Activated CD8-positive, alpha-beta memory T cell treated with anti-CD3 and anti-CD28 coated beads, Interleukin-2, amount 10 ng/mL, durations not matched to agents 7 days and 5 days (primary cell): Measurements from ENCODE around the gene ADGRE2. TPM values are rescaled to one million over a fixed set of nuclear protein-coding genes. Genes with fewer than 3 reads are reported as not detected.
"Not testable (repeated sequence)": the region's sequence is repeated elsewhere in the genome, so short reads cannot be mapped to it uniquely, and the experiment has no call there.

ENCODE experiments used
- ATAC-seq: fragments of 150-1000 bp; cut with Tn5 transposase; one replicate; pipeline ENCODE4 v1.10.0; 2021; ENCODE audit warnings: moderate library complexity
- CTCF ChIA-PET: fragments of 350-600 bp; sonication (Branson Sonifier 250); formaldehyde crosslinking; loops from one replicate; lab custom pipeline; 2021; ENCODE audit warnings: antibody characterized with exemption; lab: Charles Lee
- DNase-seq: peaks from one replicate; pipeline ENCODE4 v3.0.0-alpha.2; 2020
- H3K27ac Mint-ChIP-seq: one replicate; pipeline ENCODE4 v1.8.0; 2021; ENCODE audit warnings: mild to moderate bottlenecking, mixed read lengths
- H3K27me3 Mint-ChIP-seq: one replicate; pipeline ENCODE4 v1.8.0; 2021; ENCODE audit warnings: mixed read lengths
- H3K36me3 Mint-ChIP-seq: one replicate; pipeline ENCODE4 v1.8.0; 2021; ENCODE audit warnings: mild to moderate bottlenecking, mixed read lengths
- H3K4me1 Mint-ChIP-seq: one replicate; pipeline ENCODE4 v1.8.0; 2021; ENCODE audit warnings: mixed read lengths
- H3K4me3 Mint-ChIP-seq: one replicate; pipeline ENCODE4 v1.8.0; 2021; ENCODE audit warnings: mild to moderate bottlenecking, moderate library complexity, mixed read lengths
- H3K9me3 Mint-ChIP-seq: one replicate; pipeline ENCODE4 v1.8.0; 2022; ENCODE audit warnings: low read depth, mixed read lengths
- total RNA-seq, 2 experiments: library from RNA; stranded (reverse); gene quantifications; one replicate each; pipeline ENCODE4 v1.2.3, GENCODE V29; 2021

Gene ADGRE2
- total RNA-seq, 2 experiments from 2014 or later: 0.49 to 0.50 TPM

DNA sequence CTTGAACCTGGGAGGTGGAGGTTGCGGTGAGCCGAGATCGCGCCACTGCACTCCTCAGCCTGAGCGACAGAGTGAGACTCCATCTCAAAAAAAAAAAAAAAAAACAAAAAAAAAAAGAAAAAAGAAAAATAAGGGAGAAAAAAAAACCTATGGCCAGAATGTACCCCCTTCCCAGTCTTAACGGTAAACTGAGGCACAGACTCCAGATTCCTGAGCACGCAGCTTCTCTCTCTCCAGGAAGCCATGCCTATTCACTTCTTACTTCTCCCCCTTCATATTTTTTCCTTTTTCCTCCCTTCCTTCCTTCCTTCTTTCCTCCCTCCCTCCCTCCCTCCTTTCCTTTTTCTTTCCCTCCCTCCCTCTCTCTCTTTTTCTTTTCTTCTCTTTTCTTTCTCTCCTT is 5.4 kb downstream of the ADGRE2 start:
- CTCF ChIA-PET: no interaction called here
- Mint-ChIP-seq H3K4me1 (peaks cover 5% of the 10 kb centered on the region), H3K27ac (no peak overlapping the region), H3K36me3 (peaks cover 2% of the 10 kb centered on the region), H3K4me3 (no peak overlapping the region), H3K9me3 (no peaks in the 10 kb centered on the region), H3K27me3 (peaks cover 25% of the 10 kb centered on the region)
- DNase-seq: no peak
- ATAC-seq: no peak

DNA sequence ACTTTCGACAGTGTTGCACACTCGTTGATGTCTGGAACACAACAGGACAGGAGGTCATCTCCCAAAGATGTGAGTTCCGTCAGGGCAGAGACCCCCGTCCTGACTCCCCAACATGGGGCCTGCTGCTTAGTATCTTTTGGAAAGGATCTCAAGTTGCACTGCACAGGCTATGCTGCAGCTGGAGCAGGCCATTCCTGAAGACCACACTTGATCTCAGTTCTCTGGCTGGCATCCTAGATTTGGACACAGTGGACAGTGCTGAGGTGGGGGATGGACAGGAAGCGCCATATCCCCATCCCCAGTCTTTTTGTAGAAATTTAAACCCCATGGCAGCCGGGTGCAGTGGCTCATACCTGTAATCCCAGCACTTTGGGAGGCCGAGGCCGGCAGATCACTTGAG is 5.9 kb downstream of the ADGRE2 start:
- no peaks in the 10 kb centered on the region for H3K9me3 Mint-ChIP-seq
- H3K27me3 Mint-ChIP-seq: peaks cover 19% of the 10 kb centered on the region
- CTCF ChIA-PET: no interaction called here
- no peak overlapping the region for H3K4me3 Mint-ChIP-seq
- peaks cover 3% of the 10 kb centered on the region for H3K4me1 Mint-ChIP-seq
- DNase-seq: peak; percentile 3
- no peaks in the 10 kb centered on the region for H3K36me3 Mint-ChIP-seq
- H3K27ac Mint-ChIP-seq: no peak overlapping the region
- ATAC-seq: no peak

DNA sequence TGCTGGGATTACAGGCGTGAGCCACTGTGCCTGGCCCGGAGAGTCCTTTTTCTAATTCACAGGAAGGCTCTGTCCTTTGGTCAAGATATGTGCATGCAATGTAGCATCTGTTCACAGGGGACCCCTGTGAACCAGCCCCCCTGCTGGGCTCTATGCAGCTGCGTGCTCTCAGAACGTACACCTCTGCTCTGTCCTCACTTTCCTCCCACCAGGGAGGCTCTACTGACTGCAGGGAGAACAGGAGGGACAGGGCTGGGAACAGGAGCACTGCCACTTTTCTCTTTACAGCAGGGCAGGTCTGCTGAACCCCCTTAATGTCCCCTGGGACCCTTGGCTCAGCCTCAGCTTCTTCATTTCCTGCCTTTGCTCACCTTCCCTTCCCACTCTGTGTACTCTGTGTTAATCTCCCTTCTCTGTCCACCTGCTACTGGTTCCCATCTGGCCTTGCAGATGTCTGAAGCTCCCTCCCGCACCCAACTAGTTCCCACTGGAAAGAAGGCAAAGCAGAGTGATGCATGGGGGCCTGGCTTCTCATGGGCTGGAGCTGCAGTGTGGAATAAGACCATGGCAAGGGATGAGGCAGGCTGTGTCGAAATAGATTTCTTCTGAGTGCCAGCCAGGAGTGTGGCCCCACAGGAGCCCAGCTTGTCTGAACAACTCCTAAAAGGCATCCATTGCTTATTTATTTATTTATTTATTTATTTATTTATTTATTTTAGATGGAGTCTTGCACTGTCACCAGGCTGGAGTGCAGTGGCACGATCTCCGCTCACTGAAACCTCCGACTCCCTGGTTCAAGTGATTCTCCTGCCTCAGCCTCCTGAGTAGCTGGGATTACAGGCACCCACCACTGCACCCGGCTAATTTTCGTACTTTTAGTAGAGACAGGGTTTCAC is 7.2 kb downstream of the ADGRE2 start:
- Mint-ChIP-seq H3K4me3 (no peak overlapping the region), H3K27me3 (peaks cover 9% of the 10 kb centered on the region), H3K27ac (no peak overlapping the region), H3K36me3 (no peaks in the 10 kb centered on the region), H3K4me1 (peaks cover 3% of the 10 kb centered on the region), H3K9me3 (no peaks in the 10 kb centered on the region)
- CTCF ChIA-PET: interaction anchor here (0.6 kb wide), 1 partner anchor 165 kb away, joined by 3 read pairs; no protein-coding TSS in a partner anchor
- ATAC-seq (no peak), DNase-seq (peak; percentile 37)

DNA sequence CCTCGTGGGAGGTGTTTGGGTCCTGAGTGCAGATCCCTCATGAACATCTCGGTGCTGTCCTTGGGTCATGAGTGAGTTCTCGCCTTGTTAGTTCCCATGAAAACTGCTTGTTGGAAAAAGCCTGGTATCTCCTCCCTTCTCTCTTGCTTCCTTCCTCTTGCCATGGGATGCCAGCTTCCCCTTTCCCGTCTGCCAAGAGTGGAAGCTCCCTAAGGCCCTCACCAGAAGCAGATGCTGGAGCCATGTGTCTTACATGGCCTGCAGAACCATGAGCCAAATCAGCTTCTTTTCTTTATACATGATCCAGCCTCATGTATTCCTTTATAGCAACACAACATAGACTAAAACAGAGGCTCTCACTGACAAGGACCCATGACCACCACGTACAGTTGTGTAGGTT is 8.2 kb downstream of the ADGRE2 start:
- Mint-ChIP-seq H3K9me3 (no peaks in the 10 kb centered on the region), H3K36me3 (no peaks in the 10 kb centered on the region), H3K4me3 (no peak overlapping the region), H3K4me1 (no peaks in the 10 kb centered on the region), H3K27me3 (no peaks in the 10 kb centered on the region), H3K27ac (no peak overlapping the region)
- no peak for ATAC-seq
- DNase-seq: peak; percentile 21
- CTCF ChIA-PET: no interaction called here

DNA sequence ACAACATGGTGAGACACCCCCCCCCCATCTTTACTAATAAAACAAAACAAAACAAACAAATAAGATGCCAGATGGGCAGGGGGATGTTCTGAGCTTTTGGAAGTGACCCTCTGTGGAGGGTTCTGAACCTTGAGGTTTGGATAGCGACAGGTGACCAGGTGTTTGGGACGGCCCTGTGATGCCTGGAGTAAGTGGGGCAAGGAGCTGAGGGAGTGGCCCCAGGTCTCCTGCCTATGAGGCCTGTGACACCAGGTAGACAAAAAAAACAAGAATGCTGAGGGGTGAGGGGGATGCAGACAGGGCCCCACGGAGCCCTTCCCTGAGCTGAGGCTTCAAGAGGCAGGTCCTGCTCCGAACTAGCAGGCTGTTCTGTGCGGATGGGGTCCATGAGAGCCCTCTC is 9.2 kb downstream of the ADGRE2 start:
- Mint-ChIP-seq H3K36me3 (no peaks in the 10 kb centered on the region), H3K27ac (no peak overlapping the region), H3K4me1 (no peaks in the 10 kb centered on the region), H3K27me3 (no peaks in the 10 kb centered on the region), H3K4me3 (no peak overlapping the region), H3K9me3 (no peaks in the 10 kb centered on the region)
- DNase-seq: peak; percentile 36
- no peak for ATAC-seq
- CTCF ChIA-PET: no interaction called here

DNA sequence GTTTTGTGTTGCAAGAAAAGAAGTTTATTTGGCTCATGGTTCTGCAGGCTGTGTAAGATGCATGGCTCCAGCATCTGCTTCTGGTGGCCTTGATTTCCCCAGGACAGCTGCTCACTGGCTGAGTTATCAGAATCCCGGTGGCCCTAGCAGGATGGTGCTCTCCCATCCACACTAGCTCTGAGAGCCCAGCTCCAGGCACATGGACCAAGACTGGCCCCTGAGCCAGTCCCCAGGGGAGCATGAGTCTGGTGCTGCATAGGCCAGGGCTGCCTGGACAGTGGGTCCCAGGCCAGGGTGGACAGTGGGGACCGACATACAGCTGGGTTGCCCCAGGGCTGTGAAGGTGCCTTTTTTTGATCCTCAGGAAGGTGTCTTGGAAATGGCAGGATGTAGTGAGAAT is 10.4 kb downstream of the ADGRE2 start:
- no peak overlapping the region for H3K4me3 Mint-ChIP-seq
- no peak for ATAC-seq
- H3K36me3 Mint-ChIP-seq: no peaks in the 10 kb centered on the region
- CTCF ChIA-PET: no interaction called here
- H3K27me3 Mint-ChIP-seq: no peaks in the 10 kb centered on the region
- no peak for DNase-seq
- H3K9me3 Mint-ChIP-seq: no peaks in the 10 kb centered on the region
- no peak overlapping the region for H3K27ac Mint-ChIP-seq
- H3K4me1 Mint-ChIP-seq: no peaks in the 10 kb centered on the region

DNA sequence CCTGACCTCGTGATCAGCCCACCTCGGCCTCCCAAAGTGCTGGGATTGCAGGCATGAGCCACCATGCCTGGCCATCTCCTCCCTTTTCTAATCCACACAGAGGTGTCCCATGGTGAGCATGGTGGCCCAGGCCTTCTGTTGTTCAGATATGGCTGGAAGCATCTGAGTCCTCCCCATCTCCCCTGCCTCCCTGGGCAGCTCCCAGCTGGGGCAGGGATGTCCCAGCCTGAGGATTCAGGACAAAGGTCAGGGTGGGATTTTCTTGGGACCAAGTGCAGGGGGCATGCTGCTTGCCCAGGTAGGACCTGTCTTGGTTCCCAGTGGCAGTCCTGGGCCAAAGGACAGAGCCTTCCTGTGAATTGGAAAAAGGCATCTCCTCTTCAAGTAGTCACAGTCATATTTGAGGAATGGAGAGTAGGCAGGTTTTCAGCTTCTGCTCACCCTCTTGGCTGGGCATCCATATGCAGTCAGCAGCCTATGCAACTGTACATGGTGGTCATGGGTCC is 10.8 kb downstream of the ADGRE2 start:
- DNase-seq: no peak

DNA sequence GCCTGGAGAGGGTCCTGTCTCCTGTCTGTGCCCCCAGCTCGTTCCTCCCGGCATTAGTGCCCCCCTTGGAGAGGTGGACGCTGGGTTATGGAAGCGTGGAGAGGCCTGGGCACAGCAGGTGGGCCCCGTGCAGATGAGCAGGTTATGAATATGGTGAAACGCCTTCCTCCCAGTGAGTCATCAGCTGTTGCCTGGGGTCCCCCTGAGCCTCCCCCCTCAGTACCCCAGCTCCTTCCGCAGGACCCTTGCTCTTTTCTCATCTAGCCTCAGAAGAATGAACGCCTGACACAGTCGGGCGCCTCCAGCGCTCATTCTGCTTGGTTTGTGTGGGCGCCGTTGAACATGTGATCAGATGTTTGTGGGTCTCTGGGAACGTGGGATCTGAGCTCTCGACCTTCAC is 12.5 kb downstream of the ADGRE2 start:
- H3K9me3 Mint-ChIP-seq, H3K4me3 Mint-ChIP-seq, H3K27me3 Mint-ChIP-seq, ATAC-seq, H3K27ac Mint-ChIP-seq, DNase-seq, CTCF ChIA-PET, H3K4me1 Mint-ChIP-seq, H3K36me3 Mint-ChIP-seq: not testable (repeated sequence)

More for the DNA sequence above, 10.8 kb downstream of the ADGRE2 start:
- no peak for ATAC-seq
- H3K9me3 Mint-ChIP-seq: no peaks in the 10 kb centered on the region
- no peak overlapping the region for H3K27ac Mint-ChIP-seq
- H3K36me3 Mint-ChIP-seq: no peaks in the 10 kb centered on the region
- H3K4me1 Mint-ChIP-seq: no peaks in the 10 kb centered on the region
- no peaks in the 10 kb centered on the region for H3K27me3 Mint-ChIP-seq
- CTCF ChIA-PET: no interaction called here
- no peak overlapping the region for H3K4me3 Mint-ChIP-seq

DNA sequence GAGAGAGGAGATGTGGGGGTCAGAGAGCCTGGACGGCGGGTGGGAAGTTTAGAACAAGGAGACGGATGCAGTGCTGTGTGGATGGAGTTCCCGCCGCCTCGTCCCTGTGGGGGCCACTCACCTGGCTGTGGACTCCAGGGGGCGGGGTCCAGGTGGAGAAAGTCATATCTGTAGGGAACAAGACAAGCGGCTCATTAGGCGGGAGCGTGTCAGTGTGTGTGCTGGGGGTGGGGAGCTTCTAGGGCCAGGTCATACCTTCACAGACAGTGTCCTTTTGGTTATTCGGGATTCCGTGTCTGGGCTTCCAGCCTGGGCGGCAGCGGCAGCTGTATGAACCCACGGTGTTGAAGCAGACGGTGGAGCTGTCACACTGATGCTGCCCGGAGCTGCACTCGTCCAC is 13.0 kb downstream of the ADGRE2 start:
- H3K4me3 Mint-ChIP-seq, H3K27me3 Mint-ChIP-seq, H3K27ac Mint-ChIP-seq, H3K36me3 Mint-ChIP-seq, DNase-seq, H3K4me1 Mint-ChIP-seq, H3K9me3 Mint-ChIP-seq, CTCF ChIA-PET: not testable (repeated sequence)
- ATAC-seq: peak; percentile 45

DNA sequence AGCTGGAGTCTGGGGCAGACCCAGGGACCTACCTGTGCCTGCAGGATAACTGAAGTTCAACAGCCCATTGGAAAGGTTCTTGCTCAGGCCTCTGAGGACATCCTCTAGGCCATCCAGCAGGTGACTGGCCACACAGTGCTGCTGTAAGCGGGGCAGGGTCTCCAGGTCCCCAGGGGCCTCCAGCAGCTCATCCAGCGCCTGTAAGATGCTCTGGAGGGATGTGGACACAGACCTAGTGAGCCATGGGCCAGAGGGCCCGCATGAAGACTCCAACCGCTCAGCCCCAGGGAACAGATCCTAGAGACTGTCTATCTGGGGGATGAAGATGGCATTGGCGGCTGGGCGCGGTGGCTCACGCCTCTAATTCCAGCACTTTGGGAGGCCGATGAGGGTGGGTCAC is 14.0 kb downstream of the ADGRE2 start:
- H3K36me3 Mint-ChIP-seq: no peaks in the 10 kb centered on the region
- DNase-seq (no peak), ATAC-seq (no peak)
- no peaks in the 10 kb centered on the region for H3K27me3 Mint-ChIP-seq
- no peak overlapping the region for H3K27ac Mint-ChIP-seq
- peaks cover 2% of the 10 kb centered on the region for H3K9me3 Mint-ChIP-seq
- H3K4me1 Mint-ChIP-seq: no peaks in the 10 kb centered on the region
- CTCF ChIA-PET: no interaction called here
- no peak overlapping the region for H3K4me3 Mint-ChIP-seq

DNA sequence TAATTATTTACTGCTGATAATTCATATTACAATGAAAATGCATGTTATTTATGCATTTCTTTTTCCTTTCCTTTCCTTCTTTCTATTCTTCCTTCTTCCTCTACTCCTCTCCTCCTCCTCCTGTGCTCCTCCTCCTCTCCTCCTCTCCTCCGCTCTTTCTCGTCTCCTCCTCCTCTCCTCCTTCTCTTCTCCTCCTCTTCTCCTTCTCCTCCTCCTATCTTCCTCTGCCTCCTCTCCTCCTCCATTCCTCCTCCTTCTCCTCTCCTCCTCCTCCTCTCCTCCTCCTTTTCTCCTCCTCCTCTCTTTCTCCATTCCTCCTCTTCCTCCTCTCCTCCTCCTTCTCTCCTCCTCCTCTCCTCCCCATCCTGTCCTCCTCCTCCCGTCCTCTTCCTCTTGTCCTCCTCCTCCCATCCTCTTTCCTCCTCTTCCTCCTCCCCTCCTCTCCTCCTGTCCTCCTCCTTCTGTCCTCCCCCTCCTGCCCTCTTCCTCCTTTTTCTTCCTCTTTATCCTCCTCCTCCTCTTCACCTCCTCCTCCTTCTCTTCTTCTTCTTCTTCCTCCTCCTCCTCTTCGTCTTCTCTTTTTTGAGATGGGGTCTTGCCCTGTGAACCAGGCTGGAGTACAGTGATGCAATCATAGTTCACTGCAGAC is 14.7 kb downstream of the ADGRE2 start:
- no peak overlapping the region for H3K27ac Mint-ChIP-seq

DNA sequence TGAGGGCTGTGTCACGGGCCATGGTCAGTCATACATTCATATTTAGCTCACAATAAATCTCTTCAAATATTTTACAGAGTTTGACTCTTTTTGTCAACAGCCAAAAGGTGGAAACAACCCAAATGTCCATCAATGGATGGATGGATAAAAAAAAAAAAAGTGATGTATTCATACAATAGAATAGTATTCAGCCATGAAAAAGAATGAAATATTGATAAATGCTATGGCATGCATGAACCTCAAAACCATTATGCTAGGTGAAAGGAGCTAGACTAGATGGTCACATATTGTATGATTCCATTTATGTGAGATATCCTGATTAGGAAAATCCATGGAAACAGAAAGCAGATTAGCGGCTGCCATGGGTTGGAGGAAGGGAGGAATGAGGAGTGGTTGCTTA is 16.2 kb downstream of the ADGRE2 start:
- H3K4me3 Mint-ChIP-seq: no peak overlapping the region
- peaks cover 2% of the 10 kb centered on the region for H3K27me3 Mint-ChIP-seq
- H3K4me1 Mint-ChIP-seq: no peaks in the 10 kb centered on the region
- DNase-seq: no peak
- H3K9me3 Mint-ChIP-seq: peaks cover 2% of the 10 kb centered on the region
- H3K36me3 Mint-ChIP-seq: no peaks in the 10 kb centered on the region
- ATAC-seq: no peak
- no peak overlapping the region for H3K27ac Mint-ChIP-seq
- CTCF ChIA-PET: no interaction called here

More for the DNA sequence above, 14.7 kb downstream of the ADGRE2 start:
- no peak for ATAC-seq
- Mint-ChIP-seq H3K9me3 (peaks cover 2% of the 10 kb centered on the region), H3K4me1 (no peaks in the 10 kb centered on the region), H3K4me3 (no peak overlapping the region), H3K36me3 (no peaks in the 10 kb centered on the region), H3K27me3 (no peaks in the 10 kb centered on the region)
- CTCF ChIA-PET: no interaction called here
- DNase-seq: no peak

DNA sequence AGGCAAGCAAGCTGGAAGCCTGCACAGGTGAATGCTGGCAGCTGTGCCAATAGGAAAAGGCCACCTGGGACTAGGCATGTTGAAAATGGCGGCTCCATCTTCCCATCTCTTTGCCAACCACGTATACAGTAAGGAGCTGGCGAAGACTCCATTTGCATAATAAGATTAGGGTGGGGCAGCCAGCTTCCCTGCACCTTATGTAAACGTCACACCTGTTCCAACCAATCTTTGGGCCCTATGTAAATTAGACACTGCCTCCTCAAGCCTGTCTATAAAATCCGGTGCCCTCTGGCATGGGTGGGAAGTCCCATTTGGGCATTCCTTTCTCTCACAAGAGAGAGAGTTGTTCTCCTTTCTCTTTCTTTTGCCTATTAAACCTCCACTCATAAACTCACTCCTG is 16.8 kb downstream of the ADGRE2 start:
- no peak overlapping the region for H3K4me3 Mint-ChIP-seq
- H3K36me3 Mint-ChIP-seq: no peaks in the 10 kb centered on the region
- CTCF ChIA-PET: no interaction called here
- H3K27me3 Mint-ChIP-seq: peaks cover 2% of the 10 kb centered on the region
- H3K4me1 Mint-ChIP-seq: no peaks in the 10 kb centered on the region
- no peak overlapping the region for H3K27ac Mint-ChIP-seq
- DNase-seq (no peak), ATAC-seq (no peak)
- H3K9me3 Mint-ChIP-seq: peaks cover 2% of the 10 kb centered on the region

DNA sequence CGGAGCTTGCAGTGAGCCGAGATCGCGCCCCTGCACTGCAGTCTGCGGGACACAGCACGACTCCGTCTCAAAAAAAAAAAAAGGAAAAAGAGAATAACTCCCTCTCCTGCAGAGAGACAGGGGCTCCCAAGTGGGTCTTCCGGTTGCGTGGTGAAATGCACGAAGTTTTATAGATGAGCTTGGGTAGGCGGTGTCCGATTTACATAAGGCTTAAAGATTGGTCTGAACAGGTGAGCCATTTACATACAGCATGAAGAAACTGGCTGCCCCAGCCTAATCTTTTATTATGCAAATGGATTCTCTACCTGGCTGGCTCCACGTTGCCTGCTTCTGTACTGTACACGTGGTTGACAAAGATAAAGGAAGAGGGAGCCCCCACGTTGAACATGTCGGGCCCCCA is 19.5 kb downstream of the ADGRE2 start:
- H3K4me3 Mint-ChIP-seq: no peak overlapping the region

More for the DNA sequence above, 19.5 kb downstream of the ADGRE2 start:
- H3K27ac Mint-ChIP-seq: no peak overlapping the region
- peaks cover 2% of the 10 kb centered on the region for H3K9me3 Mint-ChIP-seq
- ATAC-seq (no peak), DNase-seq (no peak)
- H3K4me1 Mint-ChIP-seq: no peaks in the 10 kb centered on the region
- CTCF ChIA-PET: no interaction called here
- H3K27me3 Mint-ChIP-seq: peaks cover 2% of the 10 kb centered on the region
- no peaks in the 10 kb centered on the region for H3K36me3 Mint-ChIP-seq
